ENCODE data around the gene TOP2A.
"Not testable (repeated sequence)": the region's sequence is repeated elsewhere in the genome, so short reads cannot be mapped to it uniquely, and the experiment has no call there.

DNA sequence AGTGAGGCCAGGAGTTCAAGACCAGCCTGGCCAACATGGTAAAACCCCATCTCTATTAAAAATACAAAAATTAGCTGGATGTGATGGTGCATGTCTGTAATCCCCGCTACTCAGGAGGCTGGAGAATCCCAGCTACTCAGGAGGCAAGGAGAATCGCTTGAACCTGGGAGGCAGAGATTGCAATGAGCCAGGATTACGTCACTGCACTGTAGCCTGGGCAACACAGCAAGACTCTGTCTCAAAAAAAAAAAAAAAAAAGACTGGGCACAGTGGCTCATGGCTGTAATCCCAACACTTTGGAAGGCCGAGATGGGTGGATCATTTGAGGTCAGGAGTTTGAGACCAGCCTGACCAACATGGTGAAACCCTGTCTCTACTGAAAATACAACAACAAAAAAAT, 8.2 kb downstream of the TOP2A start:
- TF ChIP-seq, protein P1, sequence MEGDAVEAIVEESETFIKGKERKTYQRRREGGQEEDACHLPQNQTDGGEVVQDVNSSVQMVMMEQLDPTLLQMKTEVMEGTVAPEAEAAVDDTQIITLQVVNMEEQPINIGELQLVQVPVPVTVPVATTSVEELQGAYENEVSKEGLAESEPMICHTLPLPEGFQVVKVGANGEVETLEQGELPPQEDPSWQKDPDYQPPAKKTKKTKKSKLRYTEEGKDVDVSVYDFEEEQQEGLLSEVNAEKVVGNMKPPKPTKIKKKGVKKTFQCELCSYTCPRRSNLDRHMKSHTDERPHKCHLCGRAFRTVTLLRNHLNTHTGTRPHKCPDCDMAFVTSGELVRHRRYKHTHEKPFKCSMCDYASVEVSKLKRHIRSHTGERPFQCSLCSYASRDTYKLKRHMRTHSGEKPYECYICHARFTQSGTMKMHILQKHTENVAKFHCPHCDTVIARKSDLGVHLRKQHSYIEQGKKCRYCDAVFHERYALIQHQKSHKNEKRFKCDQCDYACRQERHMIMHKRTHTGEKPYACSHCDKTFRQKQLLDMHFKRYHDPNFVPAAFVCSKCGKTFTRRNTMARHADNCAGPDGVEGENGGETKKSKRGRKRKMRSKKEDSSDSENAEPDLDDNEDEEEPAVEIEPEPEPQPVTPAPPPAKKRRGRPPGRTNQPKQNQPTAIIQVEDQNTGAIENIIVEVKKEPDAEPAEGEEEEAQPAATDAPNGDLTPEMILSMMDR (IDR thresholded peaks at IDR 0.05) = not testable (repeated sequence)
- not testable (repeated sequence) for TF ChIP-seq POLR2A (IDR thresholded peaks at IDR 0.05)
